ENCODE measurements around the gene ZNF69.

- no peak for TF ChIP-seq POLR2A (IDR thresholded peaks at IDR 0.05; ENCODE audit: low read length)
- TF ChIP-seq GATA1 (IDR thresholded peaks at IDR 0.05; ENCODE audit: low read depth, low read length) = no peak
These were observed 34.4 kb downstream of the ZNF69 start for GRCh38 chr19:11921852-11922495.

Measured in erythroblast (primary cell).